CD14-positive monocyte (primary cell): Measurements from ENCODE around the gene ZG16B. TPM values are rescaled to one million over a fixed set of nuclear protein-coding genes. Genes with fewer than 3 reads are reported as not detected.

ENCODE experiments used
- DNase-seq, 3 donors: peaks; one replicate each; pipeline ENCODE4 v3.0.0-alpha.2; 2011 to 2022
- H2AFZ ChIP-seq: 2 replicates; pipeline ENCODE4 v1.6.0; 2012; ENCODE audit warnings: mild to moderate bottlenecking, low read depth, low read length, inconsistent platforms; ENCODE audit not compliant: insufficient read depth, poor library complexity, severe bottlenecking
- H3K27ac ChIP-seq, 2 donors: 1 replicate in 1 of 2; 2 replicates in 1 of 2; pipeline ENCODE4 v1.5.1; 2012 to 2013; ENCODE audit warnings: low read length in 2 of 2, control low read depth in 1 of 2, inconsistent platforms in 1 of 2, low read depth in 1 of 2, mild to moderate bottlenecking in 1 of 2
- H3K27me3 ChIP-seq, 2 donors: one replicate each; pipeline versions ENCODE4 v1.6.0 to v1.6.1; 2011 to 2013; ENCODE audit warnings: low read length in 2 of 2; ENCODE audit not compliant: control insufficient read depth in 2 of 2, insufficient read depth in 2 of 2
- H3K36me3 ChIP-seq, 2 donors: replicated peaks in 1 of 2; 1 replicate in 1 of 2; 2 replicates in 1 of 2; pipeline versions ENCODE4 v1.5.1 to v1.6.1; 2012 to 2013; ENCODE audit warnings: low read length in 2 of 2, control low read depth in 1 of 2, inconsistent platforms in 1 of 2, mild to moderate bottlenecking in 1 of 2; ENCODE audit not compliant: insufficient read depth in 2 of 2, control insufficient read depth in 1 of 2
- H3K4me1 ChIP-seq, 2 donors: 1 replicate in 1 of 2; 2 replicates in 1 of 2; pipeline versions ENCODE4 v1.5.1 to v1.6.1; 2012 to 2013; ENCODE audit warnings: low read length in 2 of 2, control low read depth in 1 of 2, inconsistent platforms in 1 of 2, mild to moderate bottlenecking in 1 of 2, moderate library complexity in 1 of 2; ENCODE audit not compliant: insufficient read depth in 2 of 2, control insufficient read depth in 1 of 2
- H3K4me2 ChIP-seq: replicated peaks from 2 replicates; pipeline ENCODE3; 2012; ENCODE audit warnings: low read length, moderate library complexity, mild to moderate bottlenecking; ENCODE audit not compliant: poor library complexity, severe bottlenecking; ENCODE audit errors: extremely low read depth
- H3K4me3 ChIP-seq, 3 experiments: fragments of 200-600 bp in 1 of 3; sonication (generic) in 1 of 3; replicated peaks in 1 of 3; 1 replicate in 2 of 3; 2 replicates in 1 of 3; pipeline ENCODE4 v1.5.1; 2011 to 2013; ENCODE audit warnings: low read length in 3 of 3, mild to moderate bottlenecking in 3 of 3, control low read depth in 2 of 3, low read depth in 2 of 3, inconsistent platforms in 1 of 3, moderate library complexity in 1 of 3
- H3K79me2 ChIP-seq: 2 replicates; pipeline ENCODE4 v1.6.0; 2012; ENCODE audit warnings: mild to moderate bottlenecking, control low read depth, inconsistent platforms, low read length, moderate library complexity; ENCODE audit not compliant: insufficient read depth
- H3K9ac ChIP-seq: 2 replicates; pipeline ENCODE4 v1.6.0; 2017; ENCODE audit warnings: low read length, mild to moderate bottlenecking; ENCODE audit not compliant: insufficient read depth, poor library complexity, severe bottlenecking
- H3K9me3 ChIP-seq, 2 donors: replicated peaks in 1 of 2; 1 replicate in 1 of 2; 2 replicates in 1 of 2; pipeline versions ENCODE4 v1.5.1 to v1.6.1; 2012 to 2013; ENCODE audit warnings: low read length in 2 of 2, control low read depth in 1 of 2; ENCODE audit not compliant: control insufficient read depth in 1 of 2, insufficient read depth in 1 of 2
- H4K20me1 ChIP-seq: 2 replicates; pipeline ENCODE4 v1.6.0; 2012; ENCODE audit warnings: mild to moderate bottlenecking, low read length, control low read depth, moderate library complexity; ENCODE audit not compliant: insufficient read depth
- H3K27ac Mint-ChIP-seq, 7 donors: one replicate each; pipeline ENCODE4 v1.8.0; 2020; ENCODE audit warnings: mild to moderate bottlenecking in 7 of 7, mixed read lengths in 7 of 7, moderate library complexity in 6 of 7, inconsistent platforms in 2 of 7
- H3K27me3 Mint-ChIP-seq, 3 donors: one replicate each; pipeline ENCODE4 v1.8.0; 2021 to 2022; ENCODE audit warnings: low read depth in 3 of 3, mild to moderate bottlenecking in 3 of 3, mixed read lengths in 3 of 3, moderate library complexity in 3 of 3, inconsistent platforms in 1 of 3
- H3K36me3 Mint-ChIP-seq, 2 donors: one replicate each; pipeline ENCODE4 v1.8.0; 2020; ENCODE audit warnings: mixed read lengths in 2 of 2, inconsistent platforms in 1 of 2, mild to moderate bottlenecking in 1 of 2
- H3K4me1 Mint-ChIP-seq: one replicate; pipeline ENCODE4 v1.8.0; 2020; ENCODE audit warnings: mild to moderate bottlenecking, mixed read lengths
- H3K4me3 Mint-ChIP-seq, 2 donors: one replicate each; pipeline ENCODE4 v1.8.0; 2020; ENCODE audit warnings: mild to moderate bottlenecking in 2 of 2, mixed read lengths in 2 of 2, moderate library complexity in 1 of 2
- H3K9me3 Mint-ChIP-seq, 7 donors: one replicate each; pipeline ENCODE4 v1.8.0; 2020 to 2022; ENCODE audit warnings: mixed read lengths in 7 of 7, mild to moderate bottlenecking in 6 of 7, moderate library complexity in 6 of 7, inconsistent platforms in 2 of 7
- WGBS: methylation state at CpG from one replicate; pipeline ENCODE4 v1.1.5; 2013; ENCODE audit warnings: missing lambda C conversion rate; ENCODE audit not compliant: insufficient coverage; 5-methylcytosine and 5-hydroxymethylcytosine counted together
- intact Hi-C, 2 donors: fragments of 100-400 bp; cut with micrococcal nuclease; formaldehyde crosslinking; loops; one replicate each; pipeline versions ENCODE4 v1.15.0 to v1.15.1; 2023
- polyA plus RNA-seq, 3 donors: library from polyadenylated mRNA; depleted of rRNA in 1 of 3; unstranded in 2 of 3; stranded (reverse) in 1 of 3; fragments of 300-500 nt in 2 of 3; fragments of >200 nt in 1 of 3; fragmentation: Illumina TruSeq in 2 of 3; gene quantifications; 1 replicate in 2 of 3; 2 replicates in 1 of 3; pipeline ENCODE4 v1.2.3, GENCODE V29; 2012 to 2021
- TF ChIP-seq, protein P1 (sequence below): fragments of 200-600 bp; IDR thresholded peaks from one replicate; pipeline ENCODE4 v1.8.0; 2022; ENCODE audit warnings: antibody characterized with exemption, mild to moderate bottlenecking

Gene ZG16B
- polyA plus RNA-seq, 3 donors: 6.8 to 12.9 (median 11.0) TPM

DNA sequence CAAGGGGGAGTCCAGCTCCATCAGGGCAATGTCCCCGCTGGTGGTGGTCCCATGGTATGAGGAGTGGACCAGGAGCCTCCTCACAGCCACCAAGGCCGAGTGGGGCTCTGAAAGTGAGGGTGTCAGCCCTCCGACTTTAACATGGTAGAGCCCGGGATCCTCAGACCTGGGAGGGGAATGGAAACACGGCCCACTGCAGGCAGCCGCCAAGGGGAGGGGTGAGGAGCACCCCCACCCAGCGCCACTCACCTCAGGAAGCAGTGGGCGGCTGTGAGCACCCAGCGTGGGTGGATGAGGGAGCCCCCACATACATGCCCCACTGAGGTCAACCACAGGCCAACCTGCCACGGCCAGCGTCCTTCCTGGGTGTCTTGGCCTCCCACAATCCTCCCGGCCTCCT lies 10.8 kb downstream of the ZG16B start:
- Histone ChIP-seq H3K4me1 (peaks cover 13% of the 10 kb centered on the region in 2 donors), H3K4me2 (no peak overlapping the region), H3K9me3 (no peaks in the 10 kb centered on the region), H3K27me3 (no peaks in the 10 kb centered on the region), H4K20me1 (no peaks in the 10 kb centered on the region), H3K36me3 (no peaks in the 10 kb centered on the region), H2AFZ (no peak overlapping the region), H3K79me2 (no peaks in the 10 kb centered on the region), H3K4me3 (no peak overlapping the region), H3K27ac (no peak overlapping the region), H3K9ac (no peak overlapping the region)
- Mint-ChIP-seq H3K27me3 (peaks cover 7 to 14% (median 8%) of the 10 kb centered on the region in 3 donors), H3K4me3 (no peak overlapping the region), H3K4me1 (peaks cover 14% of the 10 kb centered on the region), H3K9me3 (peaks cover 0 to 3% (median under 1%) of the 10 kb centered on the region in 7 donors), H3K27ac (no peak overlapping the region), H3K36me3 (no peaks in the 10 kb centered on the region)
- DNase-seq: no peak
- intact Hi-C loops: no loop called here
- TF ChIP-seq, protein P1, sequence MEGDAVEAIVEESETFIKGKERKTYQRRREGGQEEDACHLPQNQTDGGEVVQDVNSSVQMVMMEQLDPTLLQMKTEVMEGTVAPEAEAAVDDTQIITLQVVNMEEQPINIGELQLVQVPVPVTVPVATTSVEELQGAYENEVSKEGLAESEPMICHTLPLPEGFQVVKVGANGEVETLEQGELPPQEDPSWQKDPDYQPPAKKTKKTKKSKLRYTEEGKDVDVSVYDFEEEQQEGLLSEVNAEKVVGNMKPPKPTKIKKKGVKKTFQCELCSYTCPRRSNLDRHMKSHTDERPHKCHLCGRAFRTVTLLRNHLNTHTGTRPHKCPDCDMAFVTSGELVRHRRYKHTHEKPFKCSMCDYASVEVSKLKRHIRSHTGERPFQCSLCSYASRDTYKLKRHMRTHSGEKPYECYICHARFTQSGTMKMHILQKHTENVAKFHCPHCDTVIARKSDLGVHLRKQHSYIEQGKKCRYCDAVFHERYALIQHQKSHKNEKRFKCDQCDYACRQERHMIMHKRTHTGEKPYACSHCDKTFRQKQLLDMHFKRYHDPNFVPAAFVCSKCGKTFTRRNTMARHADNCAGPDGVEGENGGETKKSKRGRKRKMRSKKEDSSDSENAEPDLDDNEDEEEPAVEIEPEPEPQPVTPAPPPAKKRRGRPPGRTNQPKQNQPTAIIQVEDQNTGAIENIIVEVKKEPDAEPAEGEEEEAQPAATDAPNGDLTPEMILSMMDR: no peak
- WGBS: 29% methylated on average over 8 of the region's 12 CpGs

DNA sequence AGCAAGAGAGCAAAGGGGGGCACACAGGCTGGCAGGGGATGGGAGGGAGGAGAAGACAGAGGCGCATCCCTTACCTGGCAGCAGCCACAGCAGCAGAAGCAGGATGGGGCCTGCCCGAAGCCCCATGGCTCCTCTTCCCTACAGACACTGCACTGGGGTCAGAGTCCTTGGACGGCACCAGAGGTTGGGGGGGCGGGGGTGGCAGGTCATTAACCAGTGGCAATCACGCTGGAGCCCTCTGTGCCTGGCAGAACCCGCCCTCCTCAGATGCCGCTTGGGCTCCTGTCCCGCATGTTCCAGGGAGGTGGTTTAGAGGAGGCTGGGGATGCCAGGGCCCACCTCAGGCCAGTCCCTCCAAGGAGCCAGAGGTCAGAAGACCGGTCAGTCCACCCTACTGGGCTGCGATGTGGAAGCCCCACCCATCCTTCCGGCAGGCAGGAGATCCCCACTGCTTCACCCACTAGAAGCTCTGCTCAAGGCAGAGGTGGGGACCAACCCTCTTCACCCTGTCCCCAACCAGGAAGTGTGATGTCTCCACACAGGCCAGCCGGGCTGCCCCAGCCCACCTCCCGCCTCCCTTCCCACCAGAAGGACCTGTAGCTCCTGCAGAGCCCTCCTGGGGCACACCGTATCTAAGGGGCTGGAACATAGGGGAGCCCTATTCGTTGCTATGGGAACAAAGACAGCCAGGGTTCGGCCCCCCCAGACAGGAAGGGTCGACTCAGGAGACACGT lies 11.7 kb downstream of the ZG16B start:
- H3K27ac Mint-ChIP-seq: peak overlapping the region in 1 of 7 donors; percentile 51
- peaks cover 0 to 3% (median 1%) of the 10 kb centered on the region in 7 donors for H3K9me3 Mint-ChIP-seq
- H3K4me1 ChIP-seq: peaks cover 13% of the 10 kb centered on the region in 2 donors
- no peaks in the 10 kb centered on the region for H3K36me3 ChIP-seq
- H3K4me3 Mint-ChIP-seq: peak overlapping the region; percentile 62 to 67
- H3K4me3 ChIP-seq: peak overlapping the region in 2 of 3 experiments; percentile 21 to 51
- H3K9me3 ChIP-seq: no peaks in the 10 kb centered on the region
- peaks cover 14% of the 10 kb centered on the region for H3K4me1 Mint-ChIP-seq
- 63% methylated on average over 10 of the region's 18 CpGs for WGBS
- TF ChIP-seq, protein P1: no peak
- H2AFZ ChIP-seq: peak overlapping the region; percentile 72
- no peaks in the 10 kb centered on the region for H3K36me3 Mint-ChIP-seq
- H3K9ac ChIP-seq: no peak overlapping the region
- no peaks in the 10 kb centered on the region for H4K20me1 ChIP-seq
- no peak for DNase-seq
- peak overlapping the region; percentile 65 for H3K4me2 ChIP-seq
- no peak overlapping the region for H3K27ac ChIP-seq
- H3K79me2 ChIP-seq: no peaks in the 10 kb centered on the region
- intact Hi-C loops: no loop called here
- no peaks in the 10 kb centered on the region for H3K27me3 ChIP-seq
- peaks cover 5 to 14% (median 8%) of the 10 kb centered on the region in 3 donors for H3K27me3 Mint-ChIP-seq
